ENCODE results near the gene EFCAB6. TPM values are rescaled to one million over a fixed set of nuclear protein-coding genes. Genes with fewer than 3 reads are reported as not detected.

The EFCAB6 gene
- total and polyA plus RNA-seq, 2 donors (not counting 3 experiments of a cell fraction or from before 2014, with no cell fraction given) = 0.07 to 0.31 TPM

DNA sequence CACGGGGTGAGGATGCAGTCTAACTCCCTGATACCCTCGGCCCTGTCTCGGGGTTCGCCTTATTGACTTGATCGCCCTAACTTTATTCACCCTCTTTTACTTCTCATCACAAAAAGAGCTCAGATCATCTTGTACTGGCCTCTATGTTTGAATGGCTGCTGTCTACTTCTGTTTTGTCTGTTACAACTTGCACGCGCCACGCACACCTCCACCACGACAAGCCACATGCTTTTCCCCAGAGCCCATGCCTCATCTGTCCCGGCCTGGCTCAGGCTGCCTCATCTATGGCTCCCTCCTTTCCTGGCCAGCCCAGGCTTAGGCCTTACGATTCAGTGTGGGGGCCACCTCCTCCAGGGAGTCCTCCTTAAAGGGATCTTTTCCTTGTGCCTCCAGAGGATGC lies 180.9 kb downstream of the EFCAB6 start:
- Histone ChIP-seq H2AFZ (ENCODE audit: low read depth, low read length) (no peak overlapping the region), H3K4me3 (replicated peaks in 1 of 3; ENCODE audit: insufficient read depth in 1 of 3, low read depth in 1 of 3, low read length in 3 of 3) (no peak overlapping the region), H3K27ac (ENCODE audit: insufficient read depth, low read depth, low read length) (no peak overlapping the region), H3K4me2 (ENCODE audit: insufficient read depth, low read length) (no peak overlapping the region), H3K4me1 (ENCODE audit: control insufficient read depth, extremely low read depth, insufficient read depth, low read length) (no peaks in the 10 kb centered on the region), H3K27me3 (ENCODE audit: control insufficient read depth in 2 of 2, insufficient read depth in 2 of 2, low read length in 2 of 2) (no peaks in the 10 kb centered on the region), H3K36me3 (ENCODE audit: control insufficient read depth in 2 of 2, extremely low read depth in 1 of 2, insufficient read depth in 2 of 2, low read length in 2 of 2) (no peaks in the 10 kb centered on the region), H4K20me1 (replicated peaks; ENCODE audit: control insufficient read depth, extremely low read depth, insufficient read depth, low read length) (no peaks in the 10 kb centered on the region), H3K9me1 (replicated peaks; ENCODE audit: control insufficient read depth, extremely low read depth, insufficient read depth, low read length) (no peaks in the 10 kb centered on the region), H3K9ac (replicated peaks; ENCODE audit: extremely low read depth, insufficient read depth, low read length) (no peak overlapping the region), H3K9me3 (replicated peaks; ENCODE audit: control insufficient read depth, insufficient read depth, low read length) (peaks cover 2% of the 10 kb centered on the region), H3K79me2 (ENCODE audit: control insufficient read depth, insufficient read depth, low read length) (no peaks in the 10 kb centered on the region)
- no TSS peak for BruUV-seq (replicated peaks)
- intact Hi-C loops (cut with micrococcal nuclease) (no loop called here), dilution Hi-C loops (cut with MboI; ENCODE audit: extremely low pct_ligation_motif_present, low sequenced_read_pairs) (no loop called here)
- ChIA-PET CTCF (no interaction called here), POLR2A (no interaction called here)
- DNase-seq (ENCODE audit: low read depth, low spot score) = no peak
- TF ChIP-seq JUN (IDR thresholded peaks at IDR 0.05; ENCODE audit: borderline replicate concordance, insufficient read depth, insufficient read length, low read depth) (no peak), POLR2A (IDR thresholded peaks at IDR 0.05; ENCODE audit: low read depth, low read length) (no peak), MAX (IDR thresholded peaks at IDR 0.05; ENCODE audit: insufficient read depth, insufficient read length) (no peak), EZH2 (IDR thresholded peaks at IDR 0.05; ENCODE audit: borderline replicate concordance, low read depth, low read length, severe bottlenecking) (no peak), GATA2 (IDR thresholded peaks at IDR 0.05; ENCODE audit: insufficient read depth, insufficient read length, low read depth, low read length) (no peak), FOS (IDR thresholded peaks at IDR 0.05; ENCODE audit: borderline replicate concordance, insufficient read depth, low read length) (no peak), MYC (IDR thresholded peaks at IDR 0.05; ENCODE audit: low read depth, low read length) (no peak), POLR2AphosphoS5 (IDR thresholded peaks at IDR 0.05; ENCODE audit: insufficient read depth, low read depth, low read length) (no peak)
- TF ChIP-seq, protein P1, sequence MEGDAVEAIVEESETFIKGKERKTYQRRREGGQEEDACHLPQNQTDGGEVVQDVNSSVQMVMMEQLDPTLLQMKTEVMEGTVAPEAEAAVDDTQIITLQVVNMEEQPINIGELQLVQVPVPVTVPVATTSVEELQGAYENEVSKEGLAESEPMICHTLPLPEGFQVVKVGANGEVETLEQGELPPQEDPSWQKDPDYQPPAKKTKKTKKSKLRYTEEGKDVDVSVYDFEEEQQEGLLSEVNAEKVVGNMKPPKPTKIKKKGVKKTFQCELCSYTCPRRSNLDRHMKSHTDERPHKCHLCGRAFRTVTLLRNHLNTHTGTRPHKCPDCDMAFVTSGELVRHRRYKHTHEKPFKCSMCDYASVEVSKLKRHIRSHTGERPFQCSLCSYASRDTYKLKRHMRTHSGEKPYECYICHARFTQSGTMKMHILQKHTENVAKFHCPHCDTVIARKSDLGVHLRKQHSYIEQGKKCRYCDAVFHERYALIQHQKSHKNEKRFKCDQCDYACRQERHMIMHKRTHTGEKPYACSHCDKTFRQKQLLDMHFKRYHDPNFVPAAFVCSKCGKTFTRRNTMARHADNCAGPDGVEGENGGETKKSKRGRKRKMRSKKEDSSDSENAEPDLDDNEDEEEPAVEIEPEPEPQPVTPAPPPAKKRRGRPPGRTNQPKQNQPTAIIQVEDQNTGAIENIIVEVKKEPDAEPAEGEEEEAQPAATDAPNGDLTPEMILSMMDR (IDR thresholded peaks at IDR 0.05; ENCODE audit: extremely low read depth in 1 of 2, insufficient read depth in 1 of 2, low read depth in 1 of 2, low read length in 2 of 2) = no peak
- FAIRE-seq = no peak

All from endothelial cell of umbilical vein (primary cell).